HK-2 (cell line): Measurements from ENCODE around the gene CALML6.

ENCODE experiments used
- DNase-seq: peaks from one replicate; pipeline ENCODE4 v3.0.0-alpha.2; 2018; ENCODE audit not compliant: unreplicated experiment

CALML6 gene

GRCh38 chr1:1892079-1892762 is 22.8 kb upstream of the CALML6 start:
- no peak for DNase-seq

GRCh38 chr1:1892763-1893120 is 22.3 kb upstream of the CALML6 start:
- DNase-seq: no peak

- DNase-seq: no peak
These were observed 21.6 kb upstream of the CALML6 start for GRCh38 chr1:1893291-1893985.

- DNase-seq: no peak
These were observed 21.1 kb upstream of the CALML6 start for GRCh38 chr1:1893997-1894353.

GRCh38 chr1:1894354-1895059 is 20.6 kb upstream of the CALML6 start:
- DNase-seq: no peak

- DNase-seq: no peak
These were observed 20.0 kb upstream of the CALML6 start for GRCh38 chr1:1895060-1895418.

GRCh38 chr1:1895456-1896336 is 19.4 kb upstream of the CALML6 start:
- DNase-seq: no peak

GRCh38 chr1:1898246-1898933 is 16.7 kb upstream of the CALML6 start:
- DNase-seq: no peak

- no peak for DNase-seq
These were observed 15.6 kb upstream of the CALML6 start for GRCh38 chr1:1899266-1899966.

- DNase-seq: no peak
These were observed 15.1 kb upstream of the CALML6 start for GRCh38 chr1:1899967-1900327.

- DNase-seq: no peak
These were observed 14.0 kb upstream of the CALML6 start for GRCh38 chr1:1900883-1901640.

- DNase-seq: no peak
These were observed 13.3 kb upstream of the CALML6 start for GRCh38 chr1:1901641-1902294.

GRCh38 chr1:1903224-1903623 is 11.8 kb upstream of the CALML6 start:
- no peak for DNase-seq

- peak; percentile 85 for DNase-seq
These were observed 8.6 kb upstream of the CALML6 start for GRCh38 chr1:1906185-1907097.

- no peak for DNase-seq
These were observed 7.8 kb upstream of the CALML6 start for GRCh38 chr1:1907098-1907736.

GRCh38 chr1:1908506-1908791 is 6.6 kb upstream of the CALML6 start:
- DNase-seq: no peak

GRCh38 chr1:1910033-1910465 is 5.0 kb upstream of the CALML6 start:
- DNase-seq: no peak

- no peak for DNase-seq
These were observed 4.3 kb upstream of the CALML6 start for GRCh38 chr1:1910651-1911331.
